Lower leg skin (tissue), 3 donors: ENCODE measurements around the gene CDH23.

ENCODE experiments used
- CTCF ChIP-seq, 3 donors: fragments of 450-650 bp; IDR thresholded peaks; one replicate each; pipeline ENCODE4 v1.5.1; 2016; ENCODE audit warnings: antibody characterized with exemption in 3 of 3, mild to moderate bottlenecking in 3 of 3, moderate library complexity in 2 of 3
- POLR2A ChIP-seq, 2 donors: fragments of 450-650 bp; IDR thresholded peaks; one replicate each; pipeline ENCODE4 v1.6.1; 2016 to 2017; ENCODE audit warnings: antibody characterized with exemption in 2 of 2, mild to moderate bottlenecking in 1 of 2, moderate library complexity in 1 of 2

DNA sequence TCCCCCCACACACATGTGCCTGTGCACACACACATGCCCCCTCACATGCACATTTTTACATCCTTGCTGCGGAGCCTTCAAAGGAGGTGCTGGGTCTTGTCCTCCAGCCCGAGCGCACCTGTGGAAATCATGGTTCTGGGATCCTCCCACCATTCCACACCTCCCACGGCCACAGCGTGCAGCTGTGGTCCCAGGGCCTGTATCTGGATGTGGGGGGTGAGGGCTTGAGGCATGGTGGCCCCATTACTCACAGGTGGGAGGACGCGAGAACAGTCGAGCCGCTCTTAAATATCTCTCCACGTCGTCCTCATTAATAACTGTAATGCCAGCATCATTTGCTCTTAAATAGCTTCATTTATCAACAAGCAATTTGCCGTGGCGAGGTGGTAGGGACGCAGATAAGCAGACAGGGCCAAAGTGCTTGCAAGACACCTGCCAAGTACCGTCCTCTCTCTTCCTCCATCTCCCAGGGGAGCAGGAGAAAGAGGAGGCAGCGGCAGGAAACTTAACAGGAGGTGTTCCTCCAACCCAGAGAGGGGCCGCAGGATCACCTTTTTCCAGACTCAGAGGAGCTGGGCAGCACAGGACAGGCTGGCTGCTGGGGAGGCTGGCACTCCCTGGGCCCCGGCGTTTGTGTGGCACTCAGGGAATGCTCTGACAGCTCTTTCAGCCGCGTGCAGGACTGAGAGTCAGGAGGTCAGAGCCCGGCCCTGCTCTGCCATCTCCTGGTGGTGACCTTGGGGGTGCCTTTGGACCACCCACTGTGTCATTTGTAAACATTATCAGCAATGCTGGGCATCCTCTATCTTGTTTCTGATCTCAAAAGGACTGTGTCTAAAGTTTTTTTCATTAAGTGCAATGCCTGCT is 87.4 kb downstream of the CDH23 start:
- TF ChIP-seq CTCF (IDR thresholded peaks at IDR 0.05) (no peak), POLR2A (IDR thresholded peaks at IDR 0.05) (no peak)
